Spleen (tissue), 7 donors: ENCODE measurements around the gene PCDH7.

Experiments used
- CTCF ChIP-seq, 11 experiments: fragments of 200-600 bp in 7 of 11; fragments of 450-650 bp in 4 of 11; sonication (generic) in 4 of 11; IDR thresholded peaks in 8 of 11; conservative IDR thresholded peaks in 3 of 11; 1 replicate in 7 of 11; 2 replicates in 4 of 11; pipeline versions ENCODE4 v1.4.0 to v1.8.0; 2016 to 2021; ENCODE audit warnings: antibody characterized with exemption in 11 of 11, inconsistent platforms in 4 of 11, mild to moderate bottlenecking in 1 of 11
- POLR2A ChIP-seq, 3 donors: fragments of 450-650 bp; IDR thresholded peaks; one replicate each; pipeline ENCODE4 v1.5.1; 2017; ENCODE audit warnings: antibody characterized with exemption in 3 of 3, mild to moderate bottlenecking in 1 of 3
- POLR2AphosphoS5 ChIP-seq, 3 donors: sonication (generic); formaldehyde crosslinking; IDR thresholded peaks; one replicate each; pipeline ENCODE4 v1.5.1; 2017; ENCODE audit warnings: antibody characterized with exemption in 3 of 3
- donor health status: DM: no; HTN: no; CAD: no; lungs with moderate emphysema.
- donor health status: DM: no; HTN: no; CAD: no.
- donor health status: DM: no; HTN: no; CAD: no.

DNA sequence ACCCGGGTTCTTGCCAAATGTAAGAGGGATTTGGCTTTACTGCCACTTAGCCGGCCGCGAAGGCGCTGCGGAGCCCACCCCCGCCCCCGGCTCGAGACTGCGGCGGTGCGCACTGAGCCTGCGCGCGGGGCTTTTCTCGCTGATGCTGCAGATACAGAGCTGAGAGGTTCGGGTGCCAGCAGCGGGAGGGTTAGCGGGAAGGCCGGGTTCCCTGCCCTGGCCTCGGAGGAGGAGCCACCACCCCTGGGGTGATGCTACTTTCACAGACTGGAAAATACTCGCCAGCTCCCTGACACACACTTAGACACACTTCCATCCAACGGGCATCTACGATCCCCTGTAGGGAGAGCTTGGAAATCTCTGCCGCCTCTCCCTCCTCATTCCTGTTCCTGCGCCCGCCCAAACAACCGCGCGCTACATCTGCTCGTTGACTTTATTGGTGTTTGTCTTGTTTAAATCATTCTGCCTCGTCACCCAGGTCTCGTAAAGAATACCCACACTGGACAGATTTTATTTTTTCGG is 2.1 kb upstream of the PCDH7 start:
- TF ChIP-seq POLR2A (IDR thresholded peaks at IDR 0.05) (no peak), CTCF (IDR thresholded peaks at IDR 0.05 in 8 of 11, conservative IDR thresholded peaks at IDR 0.05 in 3 of 11) (no peak), POLR2AphosphoS5 (IDR thresholded peaks at IDR 0.05) (peak; percentile 13 to 68 (median 59))
